Heart left ventricle (tissue), 16 donors: ENCODE results near the gene C12orf76. TPM values are rescaled to one million over a fixed set of nuclear protein-coding genes. Genes with fewer than 3 reads are reported as not detected.

Source experiments
- ATAC-seq, 4 donors: fragments of 200-7000 bp; cut with Tn5 transposase; one replicate each; pipeline ENCODE4 v1.9.1; 2020 to 2022; ENCODE audit warnings: moderate library complexity in 4 of 4, mild to moderate bottlenecking in 3 of 4, moderate number of reproducible peaks in 1 of 4
- DNase-seq, 5 donors: peaks; one replicate each; pipeline ENCODE4 v3.0.0-alpha.2; 2020
- H3K27ac ChIP-seq, 12 donors: fragments of 200-600 bp; sonication (generic) in 4 of 12; one replicate each; pipeline versions ENCODE4 v1.5.0 to v1.8.0; 2016 to 2022; ENCODE audit warnings: mild to moderate bottlenecking in 2 of 12
- H3K27me3 ChIP-seq, 9 donors: fragments of 200-600 bp; sonication (generic) in 2 of 9; one replicate each; pipeline versions ENCODE4 v1.5.1 to v1.8.0; 2016 to 2022; ENCODE audit warnings: mild to moderate bottlenecking in 3 of 9
- H3K36me3 ChIP-seq, 9 donors: fragments of 200-600 bp; sonication (generic) in 2 of 9; one replicate each; pipeline versions ENCODE4 v1.5.0 to v1.8.0; 2018 to 2022; ENCODE audit warnings: mild to moderate bottlenecking in 2 of 9
- H3K4me1 ChIP-seq, 12 donors: fragments of 200-600 bp; sonication (generic) in 4 of 12; one replicate each; pipeline versions ENCODE4 v1.5.0 to v1.8.0; 2016 to 2022; ENCODE audit warnings: mild to moderate bottlenecking in 3 of 12
- H3K4me3 ChIP-seq, 12 donors: fragments of 200-600 bp; sonication (generic) in 4 of 12; one replicate each; pipeline versions ENCODE4 v1.5.0 to v1.8.0; 2017 to 2022; ENCODE audit warnings: mild to moderate bottlenecking in 9 of 12, moderate library complexity in 4 of 12
- H3K9me3 ChIP-seq, 12 donors: fragments of 200-600 bp; sonication (generic) in 4 of 12; one replicate each; pipeline versions ENCODE4 v1.5.0 to v1.8.0; 2016 to 2022; ENCODE audit warnings: mild to moderate bottlenecking in 1 of 12
- POLR2A ChIP-seq, 2 donors: fragments of 450-650 bp; IDR thresholded peaks; one replicate each; pipeline ENCODE4 v1.6.1; 2017; ENCODE audit warnings: antibody characterized with exemption in 2 of 2, mild to moderate bottlenecking in 2 of 2, moderate library complexity in 2 of 2
- WGBS, 4 donors: extraction: QIAGEN DNeasy Blood & Tissue Kit in 2 of 4; methylation state at CpG; one replicate each; pipeline versions ENCODE4 v1.1.5 to v1.1.7; 2013 to 2018; 5-methylcytosine and 5-hydroxymethylcytosine counted together
- intact Hi-C, 10 donors: fragments of 100-400 bp; cut with DNase I; formaldehyde crosslinking; loops; one replicate each; pipeline versions ENCODE4 v1.11.1 to v1.14.2; 2022
- long read RNA-seq, 3 donors: library from polyadenylated mRNA; unstranded; transcript quantifications; one replicate each; pipeline ENCODE4 v2.0.0, GENCODE V29; 2020 to 2021
- polyA plus RNA-seq, 2 donors: library from polyadenylated mRNA; stranded (reverse); fragments of 200-250 nt; gene quantifications; one replicate each; pipeline ENCODE4 v1.2.3, GENCODE V29; 2013
- total RNA-seq, 9 donors: library from RNA; depleted of rRNA in 2 of 9; stranded (reverse); fragments of >200 nt in 2 of 9; fragmentation: NEBNext Ultra II Directional in 3 of 9; extraction: Animal tissue kit (Norgen Biotek cat#: 25700) in 3 of 9; gene quantifications; one replicate each; pipeline versions ENCODE4 v1.1.0 to v1.2.4, GENCODE V29; 2016 to 2023
- TF ChIP-seq, protein P1 (sequence below), 12 donors: fragments of 200-600 bp; sonication (generic) in 4 of 12; IDR thresholded peaks; one replicate each; pipeline versions ENCODE4 v1.5.0 to v1.8.0; 2018 to 2022; ENCODE audit warnings: antibody characterized with exemption in 12 of 12, mild to moderate bottlenecking in 5 of 12
- donor health status: ischemic (EF 13 %, LVEDD 7.1; RV severe dilation, severe dysfunction).
- donor health status: healthy with polysubstance abuse.
- donor health status: DM: no; HTN: yes; CAD: no.
- donor health status: DM: no; HTN: no; CAD: no.
- donor health status: ischemic (EF 25% LVEDD 6.9; RV normal size, moderate dysfunction).
- donor health status: ischemic (EF 25% LVEDD 5.7; RV mildly dilated, moderate dysfunction).
- donor health status: healthy.
- donor health status: DM: yes; HTN: yes; CAD: no.
- donor health status: ischemic (EF 35%, LVEDD 5.7; RV mildly dilated, moderate dysfunction).
- donor health status: nonischemic (EF 11% LVEDD 7.7; RV severe dilation, severe dysfunction).
- donor health status: DM: yes; HTN: yes; CAD: no.
- donor health status: PGD.
- donor health status: ischemic (EF 29% LVEDD 5.4; RV normal size, mild dysfunction).
- donor health status: nonischemic (EF 23%, LVEDD 6.1; RV moderate dilation, normal function).

Gene C12orf76
- total RNA-seq = 10 to 100 TPM in 1 of 9 donors, 1 to 10 TPM in 8; 3.5 to 13.3 (median 4.7) TPM
- 1 to 10 TPM; 4.1 to 7.5 TPM for polyA plus RNA-seq
- long read RNA-seq, donor 1, partial matches to known transcripts = 2 of 6 reads
- long read RNA-seq, donor 1, other reads (novel, unspliced or antisense) = 0 of 6 reads
- long read RNA-seq, donor 2, transcript C12orf76-203 (2 exons, 1,755 nt) = major isoform, 8 of 23 reads
- long read RNA-seq, donor 2, partial matches to known transcripts = 14 of 23 reads
- long read RNA-seq, donor 2, other reads (novel, unspliced or antisense) = 0 of 23 reads
- long read RNA-seq, donor 3, partial matches to known transcripts = 2 of 8 reads
- long read RNA-seq, donor 3, other reads (novel, unspliced or antisense) = 2 of 8 reads

DNA sequence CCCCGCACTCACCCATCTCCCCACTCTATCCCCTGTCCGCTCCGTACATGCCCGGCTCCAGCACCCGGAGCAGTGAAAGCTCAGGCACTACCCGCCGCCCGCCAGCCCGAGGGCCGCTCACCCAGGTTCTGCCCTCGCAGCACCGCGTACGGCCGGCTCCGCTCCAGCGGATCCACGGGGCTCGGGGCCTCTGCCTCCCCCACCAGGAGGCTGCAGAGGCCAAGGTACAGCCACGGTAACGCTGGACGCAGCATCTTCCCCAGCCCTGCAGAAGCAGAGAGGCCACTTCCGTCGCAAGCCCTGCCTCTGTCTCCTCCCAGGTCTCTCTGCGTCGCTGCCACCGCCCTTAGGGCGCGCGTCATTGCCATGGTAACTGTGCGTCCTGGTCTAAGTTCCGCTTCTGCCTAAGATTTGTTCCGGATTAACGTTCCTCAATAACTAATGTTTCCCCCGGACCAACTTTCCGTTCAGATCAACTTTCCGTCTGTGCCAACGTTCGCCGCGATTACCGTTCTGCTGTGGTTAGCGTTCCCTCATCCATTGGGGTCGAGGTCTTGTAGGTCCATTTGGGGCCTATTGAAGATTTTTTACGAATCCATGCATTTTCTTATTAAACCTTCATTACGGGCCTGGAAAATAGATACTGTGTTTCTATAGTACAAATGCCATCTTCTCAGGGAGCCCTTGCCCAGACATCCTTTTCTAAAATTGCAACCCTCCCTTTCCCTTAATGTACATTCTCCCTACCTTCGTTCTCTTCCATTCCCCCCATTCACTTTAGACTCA lies at the start of gene C12orf76:
Gene C12orf76 (minus strand): TSS at position 281 of the 786 bp plus-strand sequence. CDS start 27 bp downstream, at position 254.
- TF ChIP-seq, protein P1, sequence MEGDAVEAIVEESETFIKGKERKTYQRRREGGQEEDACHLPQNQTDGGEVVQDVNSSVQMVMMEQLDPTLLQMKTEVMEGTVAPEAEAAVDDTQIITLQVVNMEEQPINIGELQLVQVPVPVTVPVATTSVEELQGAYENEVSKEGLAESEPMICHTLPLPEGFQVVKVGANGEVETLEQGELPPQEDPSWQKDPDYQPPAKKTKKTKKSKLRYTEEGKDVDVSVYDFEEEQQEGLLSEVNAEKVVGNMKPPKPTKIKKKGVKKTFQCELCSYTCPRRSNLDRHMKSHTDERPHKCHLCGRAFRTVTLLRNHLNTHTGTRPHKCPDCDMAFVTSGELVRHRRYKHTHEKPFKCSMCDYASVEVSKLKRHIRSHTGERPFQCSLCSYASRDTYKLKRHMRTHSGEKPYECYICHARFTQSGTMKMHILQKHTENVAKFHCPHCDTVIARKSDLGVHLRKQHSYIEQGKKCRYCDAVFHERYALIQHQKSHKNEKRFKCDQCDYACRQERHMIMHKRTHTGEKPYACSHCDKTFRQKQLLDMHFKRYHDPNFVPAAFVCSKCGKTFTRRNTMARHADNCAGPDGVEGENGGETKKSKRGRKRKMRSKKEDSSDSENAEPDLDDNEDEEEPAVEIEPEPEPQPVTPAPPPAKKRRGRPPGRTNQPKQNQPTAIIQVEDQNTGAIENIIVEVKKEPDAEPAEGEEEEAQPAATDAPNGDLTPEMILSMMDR (IDR thresholded peaks at IDR 0.05) = peak in 1 of 12 donors; percentile 5
- TF ChIP-seq POLR2A (IDR thresholded peaks at IDR 0.05) = peak in 1 of 2 donors; percentile 62
- Histone ChIP-seq H3K36me3 (peaks cover 0 to 6% (median 0%) of the 10 kb centered on the region in 9 donors), H3K4me1 (peaks cover 0 to 30% (median 16%) of the 10 kb centered on the region in 12 donors), H3K27ac (peak within 1 kb of the TSS in 11 of 12 donors; percentile 33 to 87 (median 72)), H3K9me3 (no peaks in the 10 kb centered on the region), H3K27me3 (no peaks in the 10 kb centered on the region), H3K4me3 (peak within 1 kb of the TSS; percentile 59 to 99 (median 84))
- peak; percentile 94 to 96 (median 96) for DNase-seq
- WGBS, 4 donors = 3 to 4% (median 3%) methylated on average over 28 to 47 of the region's 47 CpGs
- ATAC-seq = peak; percentile 95 to 99 (median 98)
- intact Hi-C loops = loop anchor here in 1 of 10 donors (5.0 kb wide), 1 partner anchor 51 kb away; the partner anchor contains the start of genes ANKRD13A and GIT2

GRCh38 chr12:110093631-110094311 lies 45.4 kb upstream of the C12orf76 start:
- 47 to 54% (median 49%) methylated on average over 7 of the region's 7 CpGs for WGBS, 4 donors
- Histone ChIP-seq H3K27me3 (peaks cover 0 to 5% (median 0%) of the 10 kb centered on the region in 9 donors), H3K27ac (no peak overlapping the region), H3K4me3 (no peak overlapping the region), H3K36me3 (no peaks in the 10 kb centered on the region), H3K4me1 (no peaks in the 10 kb centered on the region), H3K9me3 (no peaks in the 10 kb centered on the region)
- DNase-seq (no peak), ATAC-seq (no peak)
- intact Hi-C loops = loop anchor here in 2 of 10 donors (10.0 kb wide), 2 partner anchors 131 to 511 kb away; no protein-coding TSS in a partner anchor
- TF ChIP-seq, protein P1 (IDR thresholded peaks at IDR 0.05) = no peak
- no peak for TF ChIP-seq POLR2A (IDR thresholded peaks at IDR 0.05)

DNA sequence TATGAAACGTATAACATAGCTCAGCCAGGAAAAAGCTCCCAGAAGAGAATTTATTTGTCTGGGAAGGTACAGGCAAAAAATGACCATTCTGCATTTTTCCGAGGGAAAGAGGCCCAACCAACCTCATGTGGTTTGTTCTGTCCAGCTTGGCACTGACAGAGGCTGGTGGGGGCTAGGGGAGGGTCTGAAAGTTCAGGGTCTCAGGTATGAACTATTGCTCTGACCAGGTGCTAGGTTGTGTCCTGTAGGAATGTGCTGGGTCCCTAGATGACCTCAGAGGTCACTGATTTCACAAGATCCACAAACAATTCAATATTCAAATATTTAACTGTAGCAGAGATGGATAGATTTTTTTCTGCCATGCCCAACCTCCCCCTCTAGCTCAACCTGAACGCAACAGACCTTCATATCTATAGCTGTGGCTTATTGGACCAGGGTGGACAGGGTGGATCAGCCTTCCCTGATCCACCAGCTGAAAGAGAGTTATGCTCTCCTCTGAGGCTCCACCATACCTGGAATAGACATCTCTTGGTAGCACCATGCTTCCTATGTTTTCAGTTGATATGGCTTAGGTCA lies 42.9 kb upstream of the C12orf76 start:
- H3K27ac ChIP-seq = no peak overlapping the region
- DNase-seq (no peak), ATAC-seq (no peak)
- intact Hi-C loops = loop anchor here in 2 of 10 donors (10.0 kb wide), 2 partner anchors 134 to 514 kb away; no protein-coding TSS in a partner anchor
- peaks cover 0 to 16% (median 0%) of the 10 kb centered on the region in 12 donors for H3K4me1 ChIP-seq
- H3K36me3 ChIP-seq = no peaks in the 10 kb centered on the region
- WGBS, 4 donors = 54 to 79% (median 61%) methylated on average over 3 of the region's 3 CpGs
- TF ChIP-seq, protein P1 (IDR thresholded peaks at IDR 0.05) = no peak
- no peak for TF ChIP-seq POLR2A (IDR thresholded peaks at IDR 0.05)
- H3K4me3 ChIP-seq = no peak overlapping the region
- H3K9me3 ChIP-seq = no peaks in the 10 kb centered on the region
- peaks cover 0 to 8% (median 0%) of the 10 kb centered on the region in 9 donors for H3K27me3 ChIP-seq
